Measurements from ENCODE around the gene LETM1.
"Not testable (repeated sequence)": the region's sequence is repeated elsewhere in the genome, so short reads cannot be mapped to it uniquely, and the experiment has no call there.

The LETM1 gene

DNA sequence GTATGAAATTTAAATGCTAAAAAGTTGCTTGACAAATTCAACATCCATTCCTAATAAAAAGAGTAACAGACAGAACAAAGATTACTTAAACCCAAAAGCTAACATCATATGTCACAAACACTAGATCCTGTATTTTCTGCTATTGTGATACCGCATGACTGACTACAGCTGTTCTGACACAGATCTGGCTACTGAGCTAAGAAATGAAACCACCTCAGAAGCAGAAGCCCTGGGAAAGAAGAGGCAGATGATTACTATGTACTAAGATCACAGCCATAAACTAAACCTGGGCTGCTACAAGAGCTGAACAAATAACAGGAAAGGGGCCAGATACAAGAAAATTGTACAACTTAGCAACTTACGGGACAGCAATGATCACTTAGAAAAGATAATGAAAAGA is 9.4 kb downstream of the LETM1 start:
- Histone ChIP-seq H3K9me3 (ENCODE audit: control insufficient read depth in 1 of 2, low read length in 2 of 2) (no peaks in the 10 kb centered on the region), H3K27ac (ENCODE audit: low read length) (no peak overlapping the region), H3K4me3 (ENCODE audit: low read depth in 1 of 2, low read length in 2 of 2) (no peak overlapping the region), H3K4me1 (ENCODE audit: control insufficient read depth in 1 of 2, insufficient read depth in 2 of 2, low read length in 2 of 2) (peaks cover 0 to 9% of the 10 kb centered on the region in 2 donors), H3K36me3 (ENCODE audit: control insufficient read depth in 1 of 2, insufficient read depth in 2 of 2, low read length in 2 of 2) (peaks cover 4 to 15% of the 10 kb centered on the region in 2 donors), H3K27me3 (ENCODE audit: low read depth, low read length) (no peaks in the 10 kb centered on the region)

DNA sequence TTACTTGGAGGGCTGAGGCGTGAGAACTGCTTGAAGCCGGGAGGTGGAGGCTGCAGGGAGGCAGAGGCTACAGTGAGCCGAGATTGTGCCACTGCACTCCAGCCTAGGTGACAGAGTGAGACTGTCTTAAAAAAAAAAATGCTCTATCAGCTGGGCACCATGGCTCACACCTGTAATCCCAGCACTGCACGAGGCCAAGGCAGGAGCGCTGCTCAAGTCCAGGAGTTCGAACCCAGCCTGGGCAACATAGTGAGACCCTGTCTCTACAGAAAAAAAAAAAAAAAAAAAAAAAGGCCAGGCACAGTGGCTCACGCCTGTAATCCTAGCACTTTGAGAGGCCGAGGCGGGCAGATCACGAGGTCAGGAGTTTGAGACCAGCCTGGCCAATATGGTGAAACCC is 11.3 kb downstream of the LETM1 start:
- not testable (repeated sequence) for H3K4me3 ChIP-seq (ENCODE audit: low read depth in 1 of 2, low read length in 2 of 2); H3K4me1 ChIP-seq (ENCODE audit: control insufficient read depth in 1 of 2, insufficient read depth in 2 of 2, low read length in 2 of 2); H3K27me3 ChIP-seq (ENCODE audit: low read depth, low read length); H3K27ac ChIP-seq (ENCODE audit: low read length); H3K9me3 ChIP-seq (ENCODE audit: control insufficient read depth in 1 of 2, low read length in 2 of 2)
- peaks cover 11 to 30% of the 10 kb centered on the region in 2 donors for H3K36me3 ChIP-seq (ENCODE audit: control insufficient read depth in 1 of 2, insufficient read depth in 2 of 2, low read length in 2 of 2)

DNA sequence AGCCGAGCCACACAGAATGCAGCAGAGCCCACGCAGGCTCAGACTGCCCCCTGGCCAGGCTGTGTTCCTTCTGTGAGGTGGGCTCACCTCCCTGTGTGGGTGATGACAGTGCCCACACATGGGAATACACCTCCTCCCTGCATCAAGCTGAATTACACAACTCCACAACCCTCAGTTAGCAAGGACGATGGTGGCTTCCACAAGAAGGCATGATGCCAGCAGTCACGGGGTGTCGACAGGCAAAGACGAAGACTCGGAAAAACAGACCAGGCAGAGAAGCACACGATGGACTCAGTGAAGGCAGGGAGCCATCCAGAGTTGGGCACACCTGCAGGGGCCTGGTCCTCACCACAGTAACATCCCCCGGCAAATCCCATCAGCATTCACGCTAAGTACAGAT is 12.1 kb downstream of the LETM1 start:
- H3K27ac ChIP-seq (ENCODE audit: low read length) = no peak overlapping the region
- H3K4me3 ChIP-seq (ENCODE audit: low read depth in 1 of 2, low read length in 2 of 2) = no peak overlapping the region
- no peaks in the 10 kb centered on the region for H3K27me3 ChIP-seq (ENCODE audit: low read depth, low read length)
- no peaks in the 10 kb centered on the region for H3K9me3 ChIP-seq (ENCODE audit: control insufficient read depth in 1 of 2, low read length in 2 of 2)
- peaks cover 18 to 37% of the 10 kb centered on the region in 2 donors for H3K36me3 ChIP-seq (ENCODE audit: control insufficient read depth in 1 of 2, insufficient read depth in 2 of 2, low read length in 2 of 2)
- H3K4me1 ChIP-seq (ENCODE audit: control insufficient read depth in 1 of 2, insufficient read depth in 2 of 2, low read length in 2 of 2) = peaks cover 0 to 6% of the 10 kb centered on the region in 2 donors

DNA sequence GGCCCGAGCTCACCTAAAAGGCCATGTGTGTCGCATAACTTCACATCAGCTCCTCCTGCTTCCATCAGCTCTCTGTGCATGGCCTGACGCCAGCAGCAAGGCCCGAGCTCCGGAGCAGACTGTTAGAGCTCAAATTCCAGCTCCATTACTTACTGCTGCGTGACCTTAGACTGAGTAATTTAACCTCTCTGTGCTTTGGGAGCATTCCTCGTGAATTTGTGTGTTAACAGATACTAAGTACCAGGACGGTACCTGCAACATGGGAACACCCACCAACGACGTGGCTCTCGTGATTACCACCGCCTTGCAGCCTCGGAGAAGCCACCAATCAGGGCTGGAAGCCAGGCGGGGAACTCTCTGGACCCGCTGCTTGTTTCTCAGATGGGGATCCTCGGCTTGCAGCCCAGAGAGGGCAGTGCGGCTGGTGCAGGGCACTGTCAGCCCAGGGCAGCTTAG is 12.9 kb downstream of the LETM1 start:
- peaks cover 18 to 44% of the 10 kb centered on the region in 2 donors for H3K36me3 ChIP-seq (ENCODE audit: control insufficient read depth in 1 of 2, insufficient read depth in 2 of 2, low read length in 2 of 2)
- no peak overlapping the region for H3K27ac ChIP-seq (ENCODE audit: low read length)
- peaks cover 0 to 6% of the 10 kb centered on the region in 2 donors for H3K4me1 ChIP-seq (ENCODE audit: control insufficient read depth in 1 of 2, insufficient read depth in 2 of 2, low read length in 2 of 2)
- no peak overlapping the region for H3K4me3 ChIP-seq (ENCODE audit: low read depth in 1 of 2, low read length in 2 of 2)
- H3K9me3 ChIP-seq (ENCODE audit: control insufficient read depth in 1 of 2, low read length in 2 of 2) = no peaks in the 10 kb centered on the region
- no peaks in the 10 kb centered on the region for H3K27me3 ChIP-seq (ENCODE audit: low read depth, low read length)

DNA sequence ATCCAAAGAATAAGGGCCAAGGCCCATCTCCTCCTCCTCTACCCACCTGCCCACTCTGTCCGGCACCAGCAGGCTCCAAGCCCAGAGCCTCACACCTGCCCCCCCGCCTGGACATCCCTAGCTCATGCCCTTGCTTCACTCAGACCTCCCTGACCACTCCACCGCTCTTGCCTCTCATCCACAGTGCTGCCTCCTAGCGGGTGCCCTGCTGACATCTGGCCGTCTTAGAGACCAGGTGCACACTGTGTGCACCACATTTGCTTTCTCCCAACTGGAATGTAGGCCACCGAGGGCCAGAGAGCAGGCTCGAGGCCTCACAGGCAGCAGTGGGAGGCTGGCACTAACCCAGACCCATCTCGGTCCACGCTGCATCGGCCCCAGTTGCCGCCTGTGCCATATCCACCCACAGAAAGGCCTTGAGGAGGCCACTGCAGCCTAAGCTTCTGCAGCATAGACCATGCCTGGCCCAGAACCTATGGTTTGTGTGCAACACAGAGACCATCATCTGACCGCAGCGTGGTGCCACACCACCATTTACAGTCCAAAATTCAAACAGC is 13.5 kb downstream of the LETM1 start:
- peaks cover 18 to 46% of the 10 kb centered on the region in 2 donors for H3K36me3 ChIP-seq (ENCODE audit: control insufficient read depth in 1 of 2, insufficient read depth in 2 of 2, low read length in 2 of 2)
- no peaks in the 10 kb centered on the region for H3K27me3 ChIP-seq (ENCODE audit: low read depth, low read length)
- peaks cover 0 to 6% of the 10 kb centered on the region in 2 donors for H3K4me1 ChIP-seq (ENCODE audit: control insufficient read depth in 1 of 2, insufficient read depth in 2 of 2, low read length in 2 of 2)
- no peak overlapping the region for H3K27ac ChIP-seq (ENCODE audit: low read length)
- no peaks in the 10 kb centered on the region for H3K9me3 ChIP-seq (ENCODE audit: control insufficient read depth in 1 of 2, low read length in 2 of 2)
- no peak overlapping the region for H3K4me3 ChIP-seq (ENCODE audit: low read depth in 1 of 2, low read length in 2 of 2)

DNA sequence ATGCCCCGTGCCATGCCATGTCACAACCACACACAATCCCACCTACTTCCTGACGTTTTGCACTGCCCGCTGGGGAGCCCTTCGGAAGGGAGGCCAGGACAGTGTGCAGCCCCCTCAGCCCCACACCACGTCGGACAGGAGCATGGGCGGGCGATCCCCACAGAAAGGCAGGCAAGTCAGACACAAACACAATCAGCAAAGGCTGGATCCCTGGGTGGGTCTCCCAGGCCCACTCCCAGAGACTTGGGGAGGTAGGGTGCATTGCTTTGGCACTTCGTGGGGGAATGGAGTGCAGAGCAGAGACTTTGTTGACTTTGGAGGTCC is 14.1 kb downstream of the LETM1 start:
- H3K9me3 ChIP-seq (ENCODE audit: control insufficient read depth in 1 of 2, low read length in 2 of 2) = no peaks in the 10 kb centered on the region
- no peaks in the 10 kb centered on the region for H3K27me3 ChIP-seq (ENCODE audit: low read depth, low read length)
- peaks cover 0 to 6% of the 10 kb centered on the region in 2 donors for H3K4me1 ChIP-seq (ENCODE audit: control insufficient read depth in 1 of 2, insufficient read depth in 2 of 2, low read length in 2 of 2)
- H3K27ac ChIP-seq (ENCODE audit: low read length) = no peak overlapping the region
- no peak overlapping the region for H3K4me3 ChIP-seq (ENCODE audit: low read depth in 1 of 2, low read length in 2 of 2)
- peaks cover 23 to 52% of the 10 kb centered on the region in 2 donors for H3K36me3 ChIP-seq (ENCODE audit: control insufficient read depth in 1 of 2, insufficient read depth in 2 of 2, low read length in 2 of 2)

DNA sequence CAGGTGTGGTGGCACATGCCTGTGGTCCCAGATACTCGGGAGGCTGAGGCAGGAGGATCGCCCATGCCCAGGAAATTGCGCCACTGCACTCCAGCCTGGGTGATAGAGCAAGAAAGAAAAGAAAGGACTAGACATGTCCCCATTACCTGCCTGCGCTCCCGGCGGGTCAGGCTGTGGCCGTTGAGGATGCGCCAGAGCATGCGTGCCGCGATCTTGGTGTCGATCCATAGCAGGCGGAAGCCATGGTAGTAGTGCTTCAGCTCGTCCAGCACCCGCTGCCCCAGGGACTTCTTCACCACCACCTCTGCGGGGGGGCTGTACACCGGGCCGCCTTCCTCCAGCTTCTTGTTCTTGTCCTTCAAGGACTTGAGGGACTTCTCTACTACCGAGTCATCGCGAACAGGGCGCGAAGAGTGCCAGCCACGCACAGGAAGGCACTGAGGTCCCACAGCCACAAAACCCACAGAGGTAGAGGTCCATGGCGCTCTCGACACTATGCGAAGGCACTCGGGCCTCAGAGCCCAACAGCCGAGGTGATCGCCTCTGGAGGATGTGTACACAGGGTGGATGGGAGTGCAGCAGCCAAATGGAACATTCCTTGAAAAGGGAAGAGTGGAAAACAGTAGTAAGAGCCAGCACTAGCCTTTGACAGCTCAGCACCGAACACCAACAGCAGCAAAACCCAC is 14.6 kb downstream of the LETM1 start:
- Histone ChIP-seq H3K27ac (ENCODE audit: low read length) (no peak overlapping the region), H3K4me3 (ENCODE audit: low read depth in 1 of 2, low read length in 2 of 2) (no peak overlapping the region), H3K36me3 (ENCODE audit: control insufficient read depth in 1 of 2, insufficient read depth in 2 of 2, low read length in 2 of 2) (peaks cover 28 to 57% of the 10 kb centered on the region in 2 donors), H3K27me3 (ENCODE audit: low read depth, low read length) (no peaks in the 10 kb centered on the region), H3K9me3 (ENCODE audit: control insufficient read depth in 1 of 2, low read length in 2 of 2) (no peaks in the 10 kb centered on the region), H3K4me1 (ENCODE audit: control insufficient read depth in 1 of 2, insufficient read depth in 2 of 2, low read length in 2 of 2) (peaks cover 0 to 6% of the 10 kb centered on the region in 2 donors)

DNA sequence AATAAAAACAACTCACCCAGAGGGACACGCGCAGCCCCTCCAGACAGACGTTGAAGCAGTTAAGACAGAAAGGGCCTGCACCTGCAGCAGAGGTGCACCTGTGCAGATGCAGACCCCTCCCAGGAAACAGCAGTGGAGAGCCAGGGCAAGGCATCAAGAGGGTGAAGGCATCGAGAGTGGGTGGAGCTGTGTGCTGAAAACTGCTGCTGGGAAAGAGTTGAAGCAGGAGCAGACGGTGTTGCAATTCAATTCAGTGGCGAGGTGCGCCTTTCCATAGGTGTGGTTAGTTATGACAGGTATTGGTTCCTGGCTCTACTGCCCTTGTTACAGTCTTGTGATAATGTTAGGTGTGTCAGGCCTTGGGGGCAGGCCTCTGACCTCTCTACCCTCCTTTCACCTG is 16.7 kb downstream of the LETM1 start:
- H3K4me1 ChIP-seq (ENCODE audit: control insufficient read depth in 1 of 2, insufficient read depth in 2 of 2, low read length in 2 of 2) = peaks cover 0 to 6% of the 10 kb centered on the region in 2 donors
- no peak overlapping the region for H3K27ac ChIP-seq (ENCODE audit: low read length)
- H3K36me3 ChIP-seq (ENCODE audit: control insufficient read depth in 1 of 2, insufficient read depth in 2 of 2, low read length in 2 of 2) = peaks cover 33 to 73% of the 10 kb centered on the region in 2 donors
- H3K4me3 ChIP-seq (ENCODE audit: low read depth in 1 of 2, low read length in 2 of 2) = no peak overlapping the region
- no peaks in the 10 kb centered on the region for H3K9me3 ChIP-seq (ENCODE audit: control insufficient read depth in 1 of 2, low read length in 2 of 2)
- H3K27me3 ChIP-seq (ENCODE audit: low read depth, low read length) = no peaks in the 10 kb centered on the region

DNA sequence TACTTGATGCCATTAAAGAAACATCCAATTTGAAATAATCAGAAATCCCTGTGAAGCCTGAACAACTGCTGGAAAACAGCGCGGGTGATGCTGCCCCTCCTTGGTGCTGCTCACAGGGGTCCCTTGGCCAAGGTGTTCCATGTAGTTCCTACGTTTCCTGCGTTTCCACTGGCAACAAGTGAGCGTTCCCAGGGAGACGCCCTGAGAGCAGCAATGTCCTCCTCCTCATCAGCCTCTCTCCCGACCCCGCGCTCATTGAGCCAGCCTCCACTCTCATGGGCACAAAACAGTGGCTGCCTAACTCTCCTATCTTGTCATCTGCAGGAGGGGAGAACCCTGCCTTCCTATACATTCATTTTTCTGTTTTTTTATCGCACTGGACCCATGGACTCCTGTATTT is 18.9 kb downstream of the LETM1 start:
- Histone ChIP-seq H3K36me3 (ENCODE audit: control insufficient read depth in 1 of 2, insufficient read depth in 2 of 2, low read length in 2 of 2) (peaks cover 42 to 83% of the 10 kb centered on the region in 2 donors), H3K4me3 (ENCODE audit: low read depth in 1 of 2, low read length in 2 of 2) (no peak overlapping the region), H3K9me3 (ENCODE audit: control insufficient read depth in 1 of 2, low read length in 2 of 2) (no peaks in the 10 kb centered on the region), H3K27ac (ENCODE audit: low read length) (no peak overlapping the region), H3K27me3 (ENCODE audit: low read depth, low read length) (no peaks in the 10 kb centered on the region), H3K4me1 (ENCODE audit: control insufficient read depth in 1 of 2, insufficient read depth in 2 of 2, low read length in 2 of 2) (no peaks in the 10 kb centered on the region)

DNA sequence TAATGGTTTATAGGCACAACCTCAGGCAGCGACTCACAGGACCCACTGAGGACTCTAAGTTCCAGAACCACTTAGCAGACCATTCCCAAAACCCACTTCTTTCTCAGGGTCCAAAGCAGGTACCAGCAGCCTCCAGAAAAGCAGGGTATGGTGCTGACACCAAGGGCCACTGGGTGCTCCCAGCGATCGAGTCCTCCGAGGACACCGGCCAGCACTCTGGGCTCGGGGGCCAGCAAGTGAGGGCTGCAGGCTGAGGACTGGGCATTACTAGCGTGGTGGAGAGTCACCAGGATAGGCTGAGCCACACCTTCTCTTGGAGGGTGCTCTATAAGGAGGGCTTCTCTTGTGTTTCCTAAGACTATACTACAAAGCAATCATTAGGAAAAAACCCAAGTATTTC is 19.3 kb downstream of the LETM1 start:
- Histone ChIP-seq H3K27ac (ENCODE audit: low read length) (no peak overlapping the region), H3K9me3 (ENCODE audit: control insufficient read depth in 1 of 2, low read length in 2 of 2) (no peaks in the 10 kb centered on the region), H3K27me3 (ENCODE audit: low read depth, low read length) (no peaks in the 10 kb centered on the region), H3K36me3 (ENCODE audit: control insufficient read depth in 1 of 2, insufficient read depth in 2 of 2, low read length in 2 of 2) (peaks cover 42 to 87% of the 10 kb centered on the region in 2 donors), H3K4me3 (ENCODE audit: low read depth in 1 of 2, low read length in 2 of 2) (no peak overlapping the region), H3K4me1 (ENCODE audit: control insufficient read depth in 1 of 2, insufficient read depth in 2 of 2, low read length in 2 of 2) (no peaks in the 10 kb centered on the region)

DNA sequence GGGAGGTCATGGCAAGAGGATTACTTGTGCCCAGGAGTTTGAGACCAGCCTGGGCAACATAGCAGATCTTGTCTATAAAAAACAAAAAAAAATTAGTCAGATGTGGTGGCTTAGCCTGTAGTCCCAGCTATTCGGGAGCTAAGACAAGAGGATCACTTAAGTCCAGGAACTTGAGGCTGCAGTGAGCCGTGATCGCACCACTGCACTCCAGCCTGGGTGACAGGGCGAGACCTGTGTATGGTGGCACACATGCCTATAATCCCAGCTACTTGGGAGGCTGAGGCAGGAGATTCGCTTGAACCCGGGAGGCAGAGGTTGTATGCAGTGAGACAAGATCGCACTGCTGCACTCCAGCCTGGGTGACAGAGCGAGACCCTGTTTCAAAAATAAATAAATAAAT is 20.1 kb downstream of the LETM1 start:
- not testable (repeated sequence) for H3K4me1 ChIP-seq (ENCODE audit: control insufficient read depth in 1 of 2, insufficient read depth in 2 of 2, low read length in 2 of 2); H3K27me3 ChIP-seq (ENCODE audit: low read depth, low read length); H3K4me3 ChIP-seq (ENCODE audit: low read depth in 1 of 2, low read length in 2 of 2); H3K27ac ChIP-seq (ENCODE audit: low read length); H3K9me3 ChIP-seq (ENCODE audit: control insufficient read depth in 1 of 2, low read length in 2 of 2)
- H3K36me3 ChIP-seq (ENCODE audit: control insufficient read depth in 1 of 2, insufficient read depth in 2 of 2, low read length in 2 of 2) = peaks cover 45 to 87% of the 10 kb centered on the region in 2 donors

All from muscle layer of duodenum (tissue), 2 donors.